DOHH2 (cell line): ENCODE results near the gene AGTRAP.

ENCODE experiments used
- EZH2phosphoT487 ChIP-seq: fragments of 200-600 bp; sonication (generic); IDR thresholded peaks from 2 replicates; pipeline ENCODE4 v1.6.1; 2017; ENCODE audit warnings: borderline replicate concordance, mild to moderate bottlenecking, antibody characterized with exemption, low read length, moderate library complexity, mixed read lengths
- TF ChIP-seq, protein P1 (sequence below): fragments of 200-600 bp; sonication (generic); IDR thresholded peaks from one replicate; pipeline ENCODE4 v1.5.1; 2014; ENCODE audit warnings: antibody characterized with exemption, mild to moderate bottlenecking, low read depth, low read length; ENCODE audit not compliant: poor library complexity, severe bottlenecking

DNA sequence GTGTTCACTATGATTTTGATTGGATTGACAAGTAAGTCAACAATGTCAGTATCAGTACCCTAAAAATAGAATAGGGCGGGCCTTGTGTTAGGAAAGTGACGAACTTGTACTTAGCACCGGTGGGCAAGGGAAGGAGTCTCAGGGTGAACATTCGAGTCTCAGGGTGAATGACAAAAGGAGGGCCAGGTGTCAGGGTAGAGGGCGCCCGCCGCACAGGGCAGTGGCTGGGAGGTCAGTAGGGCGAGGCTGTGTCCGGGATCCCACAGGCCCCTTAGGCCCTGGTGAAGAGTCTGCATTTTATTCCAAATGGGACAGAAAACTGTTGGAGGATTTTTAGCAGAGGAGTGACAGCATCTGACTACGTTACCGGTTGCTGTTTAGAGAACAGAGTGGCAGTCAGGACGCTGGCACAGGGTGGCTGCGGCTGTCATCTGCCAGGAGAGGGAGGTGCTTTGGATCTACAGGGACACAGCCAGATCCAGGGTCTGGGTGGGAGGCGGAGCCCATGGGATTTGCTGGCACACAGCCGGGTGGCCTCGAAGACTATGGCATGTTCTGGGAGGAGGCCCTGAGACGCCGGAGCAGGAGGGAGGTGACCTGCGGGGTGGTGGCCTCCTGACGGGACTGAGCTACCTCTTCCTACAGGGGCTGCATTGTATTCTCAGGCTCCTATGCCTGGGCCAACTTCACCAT, 11.0 kb downstream of the AGTRAP start:
- TF ChIP-seq, protein P1, sequence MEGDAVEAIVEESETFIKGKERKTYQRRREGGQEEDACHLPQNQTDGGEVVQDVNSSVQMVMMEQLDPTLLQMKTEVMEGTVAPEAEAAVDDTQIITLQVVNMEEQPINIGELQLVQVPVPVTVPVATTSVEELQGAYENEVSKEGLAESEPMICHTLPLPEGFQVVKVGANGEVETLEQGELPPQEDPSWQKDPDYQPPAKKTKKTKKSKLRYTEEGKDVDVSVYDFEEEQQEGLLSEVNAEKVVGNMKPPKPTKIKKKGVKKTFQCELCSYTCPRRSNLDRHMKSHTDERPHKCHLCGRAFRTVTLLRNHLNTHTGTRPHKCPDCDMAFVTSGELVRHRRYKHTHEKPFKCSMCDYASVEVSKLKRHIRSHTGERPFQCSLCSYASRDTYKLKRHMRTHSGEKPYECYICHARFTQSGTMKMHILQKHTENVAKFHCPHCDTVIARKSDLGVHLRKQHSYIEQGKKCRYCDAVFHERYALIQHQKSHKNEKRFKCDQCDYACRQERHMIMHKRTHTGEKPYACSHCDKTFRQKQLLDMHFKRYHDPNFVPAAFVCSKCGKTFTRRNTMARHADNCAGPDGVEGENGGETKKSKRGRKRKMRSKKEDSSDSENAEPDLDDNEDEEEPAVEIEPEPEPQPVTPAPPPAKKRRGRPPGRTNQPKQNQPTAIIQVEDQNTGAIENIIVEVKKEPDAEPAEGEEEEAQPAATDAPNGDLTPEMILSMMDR = no peak
- TF ChIP-seq EZH2phosphoT487 = no peak
